ENCODE results near the gene PARD3.

GRCh38 chr10:34098821-34099567 is 716.1 kb downstream of the PARD3 start:
- TF ChIP-seq CTCF (IDR thresholded peaks at IDR 0.05): no peak
- TF ChIP-seq POLR2A (IDR thresholded peaks at IDR 0.05): no peak
